Fibroblast of skin of right quadriceps (primary cell): ENCODE data around the gene PARVB.

Source experiments
- DNase-seq: peaks from one replicate; pipeline ENCODE4 v3.0.0-alpha.2; 2013

The PARVB gene

GRCh38 chr22:44116331-44116730 lies 92.2 kb downstream of the PARVB start:
- DNase-seq, result no peak

GRCh38 chr22:44116755-44117684 lies 92.9 kb downstream of the PARVB start:
- no peak for DNase-seq

GRCh38 chr22:44117746-44118145 lies 93.6 kb downstream of the PARVB start:
- DNase-seq, result no peak

- DNase-seq, result no peak
Observed at GRCh38 chr22:44118645-44119315, 94.7 kb downstream of the PARVB start.

- no peak for DNase-seq
Observed at GRCh38 chr22:44119669-44120313, 95.7 kb downstream of the PARVB start.

- no peak for DNase-seq
Observed at GRCh38 chr22:44120314-44120704, 96.2 kb downstream of the PARVB start.

- no peak for DNase-seq
Observed at GRCh38 chr22:44125421-44125820, 101.3 kb downstream of the PARVB start.

- DNase-seq, result no peak
Observed at GRCh38 chr22:44126807-44127206, 102.7 kb downstream of the PARVB start.

- no peak for DNase-seq
Observed at GRCh38 chr22:44127356-44127755, 103.3 kb downstream of the PARVB start.

- DNase-seq, result no peak
Observed at GRCh38 chr22:44128958-44129618, 105.0 kb downstream of the PARVB start.

- peak; percentile 34 for DNase-seq
Observed at GRCh38 chr22:44129619-44129976, 105.5 kb downstream of the PARVB start.

GRCh38 chr22:44130076-44130711 lies 106.1 kb downstream of the PARVB start:
- no peak for DNase-seq

- no peak for DNase-seq
Observed at GRCh38 chr22:44131412-44131811, 107.3 kb downstream of the PARVB start.

- no peak for DNase-seq
Observed at GRCh38 chr22:44131989-44132685, 108.0 kb downstream of the PARVB start.

- no peak for DNase-seq
Observed at GRCh38 chr22:44132724-44133123, 108.6 kb downstream of the PARVB start.

GRCh38 chr22:44133161-44133560 lies 109.1 kb downstream of the PARVB start:
- DNase-seq, result peak; percentile 44

- no peak for DNase-seq
Observed at GRCh38 chr22:44133901-44134571, 109.9 kb downstream of the PARVB start.

- DNase-seq, result no peak
Observed at GRCh38 chr22:44136112-44136511, 112.0 kb downstream of the PARVB start.

- no peak for DNase-seq
Observed at GRCh38 chr22:44136786-44137185, 112.7 kb downstream of the PARVB start.

- no peak for DNase-seq
Observed at GRCh38 chr22:44137415-44137814, 113.3 kb downstream of the PARVB start.

- no peak for DNase-seq
Observed at GRCh38 chr22:44139773-44140172, 115.7 kb downstream of the PARVB start.
